OCI-LY1 (cell line): ENCODE results near the gene IL26.
"Not testable (repeated sequence)": the region's sequence is repeated elsewhere in the genome, so short reads cannot be mapped to it uniquely, and the experiment has no call there.

Experiments
- H2AFZ ChIP-seq: fragments of 200-600 bp; sonication (generic), shearing (Covaris generic); 2 replicates; pipeline ENCODE4 v1.6.0; 2014; ENCODE audit warnings: antibody characterized with exemption, mild to moderate bottlenecking, low read length
- H3F3A ChIP-seq: fragments of 200-600 bp; sonication (generic), shearing (Covaris generic); 2 replicates; pipeline ENCODE4 v1.6.0; 2014; ENCODE audit warnings: mild to moderate bottlenecking, antibody characterized with exemption, low read length, moderate library complexity; ENCODE audit not compliant: insufficient read depth
- H3K27ac ChIP-seq: fragments of 200-600 bp; sonication (generic); 2 replicates; pipeline ENCODE4 v1.5.1; 2014; ENCODE audit warnings: low read length, mixed run types, mild to moderate bottlenecking, low read depth; ENCODE audit not compliant: poor library complexity, severe bottlenecking
- H3K27me3 ChIP-seq: fragments of 200-600 bp; sonication (generic); 2 replicates; pipeline ENCODE4 v1.6.0; 2014; ENCODE audit warnings: antibody characterized with exemption, mild to moderate bottlenecking, low read length, moderate library complexity; ENCODE audit not compliant: insufficient read depth
- H3K36me3 ChIP-seq: fragments of 200-600 bp; sonication (generic); 2 replicates; pipeline ENCODE4 v1.6.1; 2014; ENCODE audit warnings: mild to moderate bottlenecking, antibody characterized with exemption, low read length, moderate library complexity, mixed read lengths; ENCODE audit not compliant: insufficient read depth
- H3K4me1 ChIP-seq: fragments of 200-600 bp; sonication (generic); 2 replicates; pipeline ENCODE4 v1.5.1; 2014; ENCODE audit warnings: mild to moderate bottlenecking, low read length, moderate library complexity; ENCODE audit not compliant: insufficient read depth, severe bottlenecking
- H3K4me2 ChIP-seq: fragments of 200-600 bp; sonication (generic), shearing (Covaris generic); 2 replicates; pipeline ENCODE4 v1.6.1; 2014; ENCODE audit warnings: low read length
- H3K4me3 ChIP-seq: fragments of 200-600 bp; sonication (generic); 2 replicates; pipeline ENCODE4 v1.5.1; 2014; ENCODE audit warnings: low read length, low read depth, mild to moderate bottlenecking, mixed read lengths; ENCODE audit not compliant: poor library complexity, severe bottlenecking
- H3K79me2 ChIP-seq: fragments of 200-600 bp; shearing (Covaris generic); 2 replicates; pipeline ENCODE4 v1.6.1; 2016; ENCODE audit warnings: mixed run types, low read length, mixed read lengths; ENCODE audit not compliant: insufficient read depth
- H3K9ac ChIP-seq: fragments of 200-600 bp; sonication (generic), shearing (Covaris generic); 2 replicates; pipeline ENCODE4 v1.6.1; 2014; ENCODE audit warnings: mild to moderate bottlenecking, low read length, mixed read lengths
- H3K9me2 ChIP-seq: fragments of 200-600 bp; sonication (generic), shearing (Covaris generic); 2 replicates; pipeline ENCODE4 v1.6.1; 2014; ENCODE audit warnings: low read depth, mild to moderate bottlenecking, low read length, mixed read lengths
- H3K9me3 ChIP-seq: fragments of 200-600 bp; shearing (Covaris generic); 2 replicates; pipeline ENCODE4 v1.6.1; 2014; ENCODE audit warnings: low read length, mixed read lengths
- H4K20me1 ChIP-seq: fragments of 200-600 bp; sonication (generic), shearing (Covaris generic); 2 replicates; pipeline ENCODE4 v1.6.0; 2016; ENCODE audit warnings: mild to moderate bottlenecking, low read length; ENCODE audit not compliant: insufficient read depth
- EZH2 ChIP-seq: fragments of 200-600 bp; sonication (generic), shearing (Covaris generic); IDR thresholded peaks from 2 replicates; pipeline ENCODE4 v1.8.0; 2017; ENCODE audit warnings: borderline replicate concordance, mixed run types, mild to moderate bottlenecking, antibody characterized with exemption, low read length, moderate library complexity, mixed read lengths
- TF ChIP-seq, protein P1 (sequence below): fragments of 200-600 bp; sonication (generic), shearing (Covaris generic); IDR thresholded peaks from 2 replicates; pipeline ENCODE4 v1.5.1; 2017; ENCODE audit warnings: mild to moderate bottlenecking, antibody characterized with exemption, low read length, moderate library complexity, mixed read lengths

The IL26 gene

GRCh38 chr12:68222326-68222725 lies 3.3 kb downstream of the IL26 start:
- Histone ChIP-seq H3K9me3 (no peaks in the 10 kb centered on the region), H2AFZ (no peak overlapping the region), H3K4me1 (no peaks in the 10 kb centered on the region), H3K79me2 (no peaks in the 10 kb centered on the region), H3F3A (no peaks in the 10 kb centered on the region), H4K20me1 (no peaks in the 10 kb centered on the region), H3K27me3 (no peaks in the 10 kb centered on the region), H3K36me3 (no peaks in the 10 kb centered on the region), H3K9ac (no peak overlapping the region), H3K27ac (no peak overlapping the region), H3K9me2 (no peaks in the 10 kb centered on the region), H3K4me2 (no peak overlapping the region), H3K4me3 (no peak overlapping the region)
- TF ChIP-seq, protein P1, sequence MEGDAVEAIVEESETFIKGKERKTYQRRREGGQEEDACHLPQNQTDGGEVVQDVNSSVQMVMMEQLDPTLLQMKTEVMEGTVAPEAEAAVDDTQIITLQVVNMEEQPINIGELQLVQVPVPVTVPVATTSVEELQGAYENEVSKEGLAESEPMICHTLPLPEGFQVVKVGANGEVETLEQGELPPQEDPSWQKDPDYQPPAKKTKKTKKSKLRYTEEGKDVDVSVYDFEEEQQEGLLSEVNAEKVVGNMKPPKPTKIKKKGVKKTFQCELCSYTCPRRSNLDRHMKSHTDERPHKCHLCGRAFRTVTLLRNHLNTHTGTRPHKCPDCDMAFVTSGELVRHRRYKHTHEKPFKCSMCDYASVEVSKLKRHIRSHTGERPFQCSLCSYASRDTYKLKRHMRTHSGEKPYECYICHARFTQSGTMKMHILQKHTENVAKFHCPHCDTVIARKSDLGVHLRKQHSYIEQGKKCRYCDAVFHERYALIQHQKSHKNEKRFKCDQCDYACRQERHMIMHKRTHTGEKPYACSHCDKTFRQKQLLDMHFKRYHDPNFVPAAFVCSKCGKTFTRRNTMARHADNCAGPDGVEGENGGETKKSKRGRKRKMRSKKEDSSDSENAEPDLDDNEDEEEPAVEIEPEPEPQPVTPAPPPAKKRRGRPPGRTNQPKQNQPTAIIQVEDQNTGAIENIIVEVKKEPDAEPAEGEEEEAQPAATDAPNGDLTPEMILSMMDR = no peak
- TF ChIP-seq EZH2 = no peak

GRCh38 chr12:68221497-68221896 lies 4.1 kb downstream of the IL26 start:
- H3K36me3 ChIP-seq = no peaks in the 10 kb centered on the region

GRCh38 chr12:68210875-68211274 lies 14.7 kb downstream of the IL26 start:
- no peaks in the 10 kb centered on the region; the same call in 1 of the 2 replicates for H3K27me3 ChIP-seq
- no peak overlapping the region for H2AFZ ChIP-seq
- 0 out of 2 replicates have a peak, but pooled peaks cover 2% of the 10 kb centered on the region for H3F3A ChIP-seq
- no peaks in the 10 kb centered on the region; the same call in 1 of the 2 replicates for H3K9me2 ChIP-seq
- no peak overlapping the region for H3K4me3 ChIP-seq
- no peak overlapping the region for H3K4me2 ChIP-seq
- no peak overlapping the region for H3K9ac ChIP-seq
- no peak overlapping the region for H3K27ac ChIP-seq
- no peaks in the 10 kb centered on the region for H3K79me2 ChIP-seq
- no peaks in the 10 kb centered on the region for H4K20me1 ChIP-seq
- TF ChIP-seq, protein P1 = no peak
- TF ChIP-seq EZH2 = no peak
- H3K4me1 ChIP-seq = no peaks in the 10 kb centered on the region
- H3K36me3 ChIP-seq = no peaks in the 10 kb centered on the region
- H3K9me3 ChIP-seq = no peaks in the 10 kb centered on the region

More at GRCh38 chr12:68221497-68221896, 4.1 kb downstream of the IL26 start:
- no peak overlapping the region for H3K9ac ChIP-seq
- TF ChIP-seq, protein P1 = no peak
- no peak for TF ChIP-seq EZH2
- no peaks in the 10 kb centered on the region for H3K9me2 ChIP-seq
- H3K27ac ChIP-seq = no peak overlapping the region
- H3K4me3 ChIP-seq = no peak overlapping the region
- no peaks in the 10 kb centered on the region for H3F3A ChIP-seq
- H4K20me1 ChIP-seq = no peaks in the 10 kb centered on the region
- no peaks in the 10 kb centered on the region for H3K27me3 ChIP-seq
- no peak overlapping the region for H2AFZ ChIP-seq
- H3K4me2 ChIP-seq = no peak overlapping the region
- H3K4me1 ChIP-seq = no peaks in the 10 kb centered on the region
- H3K79me2 ChIP-seq = no peaks in the 10 kb centered on the region
- no peaks in the 10 kb centered on the region for H3K9me3 ChIP-seq

DNA sequence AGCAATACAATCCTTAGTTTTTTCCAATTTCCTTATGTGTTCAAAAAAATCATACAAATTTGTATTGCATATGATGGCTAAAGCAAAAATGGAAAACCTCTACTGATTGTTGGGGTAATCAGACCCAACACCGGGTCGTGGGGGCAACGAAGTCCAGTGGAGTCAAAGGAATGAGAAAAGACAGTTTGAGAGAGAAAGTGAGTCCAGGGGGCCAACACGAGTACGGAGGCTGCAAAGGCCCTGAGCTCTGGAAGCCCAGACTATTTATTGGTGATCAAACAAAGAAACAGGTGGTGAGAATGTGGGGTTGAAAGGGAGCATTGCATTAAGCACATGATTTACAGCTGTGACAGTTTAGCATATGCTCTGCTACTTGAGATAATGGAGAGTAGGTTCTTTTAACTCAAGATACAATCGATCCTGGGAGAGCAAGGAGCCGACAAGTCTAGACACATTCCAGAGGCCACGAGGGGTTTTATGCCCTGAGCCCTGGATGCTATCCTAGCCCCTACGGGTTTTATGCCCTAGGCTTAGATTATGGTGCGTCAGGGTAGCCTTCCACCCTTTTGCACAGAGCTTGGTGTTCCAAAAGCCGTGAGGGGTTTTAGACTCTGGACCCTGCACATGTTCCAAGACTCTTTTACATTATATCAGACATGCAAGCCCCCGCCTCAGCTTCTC lies 16.4 kb downstream of the IL26 start:
- H3K27ac ChIP-seq, H3K27me3 ChIP-seq, H3K9ac ChIP-seq, H3K36me3 ChIP-seq, H3K4me2 ChIP-seq, H3K9me2 ChIP-seq, H2AFZ ChIP-seq, H3K4me1 ChIP-seq, H3K4me3 ChIP-seq, H4K20me1 ChIP-seq, H3F3A ChIP-seq, H3K79me2 ChIP-seq, H3K9me3 ChIP-seq: not testable (repeated sequence)
